HepG2 (cell line): ENCODE results near the gene IFNA14. TPM values are rescaled to one million over a fixed set of nuclear protein-coding genes. Genes with fewer than 3 reads are reported as not detected.
"Not testable (repeated sequence)": the region's sequence is repeated elsewhere in the genome, so short reads cannot be mapped to it uniquely, and the experiment has no call there.

Source experiments
- ATAC-seq: fragments of 200-7000 bp; cut with Tn5 transposase; 3 replicates; pipeline ENCODE4 v1.9.1; 2020; ENCODE audit warnings: mild to moderate bottlenecking, moderate library complexity
- BruUV-seq: library from RNA; stranded (reverse); fragments of 400-500 nt; replicated peaks from 2 replicates; lab custom pipeline; 2021; lab: Mats Ljungman, UMichigan
- CTCF ChIA-PET: fragments of 300-600 bp; formaldehyde crosslinking; extraction: SDS; loops from one replicate; lab custom pipeline; 2021; ENCODE audit warnings: low total read pairs, inconsistent platforms, low intra/inter-chr PET ratio; lab: Yijun Ruan, JAX
- POLR2A ChIA-PET: fragments of 350-600 bp; sonication (Branson Sonifier 250); formaldehyde crosslinking; loops from one replicate; lab custom pipeline; 2020; ENCODE audit warnings: antibody characterized with exemption, inconsistent platforms; lab: Yijun Ruan, JAX
- DNase-seq: peaks from one replicate; pipeline ENCODE4 v3.0.0-alpha.2; 2015; ENCODE audit warnings: low spot score
- FAIRE-seq: peaks from 3 replicates; lab custom pipeline; 2011; peaks lifted over from hg19 to GRCh38; lab: Jason Lieb, UNC
- H2AFZ ChIP-seq: one replicate; pipeline ENCODE4 v1.6.1; 2011; ENCODE audit warnings: low read length, inconsistent platforms
- H3K27ac ChIP-seq: fragments of 300-600 bp; 3 replicates; pipeline ENCODE4 v1.8.0; 2011; ENCODE audit warnings: mixed run types, mild to moderate bottlenecking, mixed read lengths, low read length, inconsistent platforms; ENCODE audit not compliant: insufficient read depth; ENCODE audit errors: extremely low read length
- H3K27me3 ChIP-seq, 2 experiments: fragments of 200-600 bp in 1 of 2; 2 replicates in 1 of 2; 3 replicates in 1 of 2; pipeline versions ENCODE4 v1.6.0 to v1.8.0; 2011; ENCODE audit warnings: low read length in 2 of 2, mild to moderate bottlenecking in 2 of 2, moderate library complexity in 2 of 2, inconsistent platforms in 1 of 2; ENCODE audit not compliant: insufficient read depth in 2 of 2, control insufficient read depth in 1 of 2
- H3K36me3 ChIP-seq, 2 experiments: fragments of 200-600 bp in 1 of 2; replicated peaks in 1 of 2; 2 replicates in 1 of 2; 3 replicates in 1 of 2; pipeline versions ENCODE4 v1.5.1 to v1.8.0; 2011; ENCODE audit warnings: low read length in 2 of 2, inconsistent platforms in 1 of 2; ENCODE audit not compliant: insufficient read depth in 2 of 2, control insufficient read depth in 1 of 2
- H3K4me1 ChIP-seq: 2 replicates; pipeline ENCODE4 v1.5.1; 2012; ENCODE audit warnings: low read length, inconsistent platforms; ENCODE audit not compliant: insufficient read depth
- H3K4me2 ChIP-seq: 2 replicates; pipeline ENCODE4 v1.6.0; 2011; ENCODE audit warnings: low read depth, low read length, inconsistent platforms
- H3K4me3 ChIP-seq, 3 experiments: fragments of 200-600 bp in 1 of 3; sonication (generic), shearing (Covaris generic) in 1 of 3; replicated peaks in 1 of 3; 2 replicates each; pipeline ENCODE4 v1.5.1; 2011 to 2016; ENCODE audit warnings: low read length in 3 of 3, inconsistent platforms in 2 of 3, low read depth in 2 of 3, mild to moderate bottlenecking in 2 of 3, control low read depth in 1 of 3, mixed read lengths in 1 of 3; ENCODE audit not compliant: insufficient read depth in 1 of 3
- H3K79me2 ChIP-seq: one replicate; pipeline ENCODE4 v1.6.1; 2011; ENCODE audit warnings: low read length, inconsistent platforms; ENCODE audit not compliant: insufficient read depth
- H3K9ac ChIP-seq: 2 replicates; pipeline ENCODE4 v1.6.0; 2011; ENCODE audit warnings: mild to moderate bottlenecking, low read depth, low read length, inconsistent platforms; ENCODE audit not compliant: insufficient read depth
- H3K9me3 ChIP-seq: 2 replicates; pipeline ENCODE4 v1.5.1; 2012; ENCODE audit warnings: mild to moderate bottlenecking, low read length
- H4K20me1 ChIP-seq: 2 replicates; pipeline ENCODE4 v1.6.0; 2011; ENCODE audit warnings: inconsistent platforms, mild to moderate bottlenecking, low read length, moderate library complexity; ENCODE audit not compliant: insufficient read depth
- ATF7 ChIP-seq, 2 experiments: fragments of 450-650 bp in 1 of 2; sonication (generic) in 1 of 2; formaldehyde crosslinking in 1 of 2; IDR thresholded peaks; 2 replicates each; pipeline versions ENCODE4 v1.4.0 to v1.6.1; 2016 to 2020; ENCODE audit warnings: antibody characterized with exemption in 1 of 2, mild to moderate bottlenecking in 1 of 2, missing genetic modification reagents in 1 of 2
- CTCF ChIP-seq: sonication (generic); formaldehyde crosslinking; IDR thresholded peaks from 2 replicates; pipeline ENCODE4 v1.5.0; 2020; ENCODE audit warnings: mild to moderate bottlenecking, missing genetic modification reagents, moderate library complexity
- HHEX ChIP-seq: IDR thresholded peaks from 2 replicates; pipeline ENCODE4 v1.6.1; 2016; ENCODE audit warnings: control low read depth
- HOXA3 ChIP-seq: sonication (generic); formaldehyde crosslinking; IDR thresholded peaks from 2 replicates; pipeline ENCODE4 v1.5.0; 2020; ENCODE audit warnings: missing genetic modification reagents
- HOXA5 ChIP-seq: sonication (generic); formaldehyde crosslinking; IDR thresholded peaks from 2 replicates; pipeline ENCODE4 v1.4.0; 2020; ENCODE audit warnings: missing genetic modification reagents
- KLF13 ChIP-seq: sonication (generic); formaldehyde crosslinking; IDR thresholded peaks from 2 replicates; pipeline ENCODE4 v1.4.0; 2020; ENCODE audit warnings: mild to moderate bottlenecking, missing genetic modification reagents
- TGIF2 ChIP-seq: IDR thresholded peaks from 2 replicates; pipeline ENCODE4 v1.6.1; 2016; ENCODE audit warnings: control low read depth, missing compliant biosample characterization
- ZNF430 ChIP-seq: sonication (generic); formaldehyde crosslinking; IDR thresholded peaks from 2 replicates; pipeline ENCODE4 v1.9.0; 2021; ENCODE audit warnings: mild to moderate bottlenecking, missing genetic modification reagents
- ZNF451 ChIP-seq: sonication (generic); formaldehyde crosslinking; IDR thresholded peaks from 2 replicates; pipeline ENCODE4 v1.5.0; 2020; ENCODE audit warnings: mild to moderate bottlenecking, missing genetic modification reagents
- ZNF616 ChIP-seq: sonication (generic); formaldehyde crosslinking; IDR thresholded peaks from 2 replicates; pipeline ENCODE4 v1.5.0; 2020; ENCODE audit warnings: low read depth, mild to moderate bottlenecking, missing genetic modification reagents
- ZNF766 ChIP-seq: sonication (generic); formaldehyde crosslinking; IDR thresholded peaks from 2 replicates; pipeline ENCODE4 v1.5.0; 2020; ENCODE audit warnings: missing genetic modification reagents, borderline replicate concordance
- WGBS: methylation state at CpG from one replicate; pipeline ENCODE4 v1.1.6; 2017; ENCODE audit warnings: low lambda C conversion rate; 5-methylcytosine and 5-hydroxymethylcytosine counted together
- in situ Hi-C: cut with HindIII; loops from 2 replicates; pipeline ENCODE4 v1.10.0; 2017; ENCODE audit warnings: low pct_unique_long_range_greater_than_20kb; ENCODE audit not compliant: extremely low pct_ligation_motif_present
- intact Hi-C: fragments of 100-400 bp; cut with micrococcal nuclease; formaldehyde crosslinking; loops from one replicate; pipeline ENCODE4 v1.10.0; 2022; ENCODE audit not compliant: unreplicated experiment
- polyA plus RNA-seq, 8 experiments: library from polyadenylated mRNA; depleted of rRNA in 3 of 8; stranded (reverse) in 7 of 8; unstranded in 1 of 8; fragments of >200 nt; fragmentation: Illumina TruSeq in 4 of 8; extraction: Trizol in 4 of 8; gene quantifications; 2 replicates each; pipeline versions ENCODE4 v1.2.1 to v1.2.3, GENCODE V29; 2011 to 2016; ENCODE audit warnings: low read depth in 4 of 8, missing spikeins in 1 of 8, mixed read lengths in 1 of 8; ENCODE audit not compliant: insufficient read depth in 1 of 8
- total RNA-seq, 5 experiments: library from RNA; depleted of rRNA; stranded (reverse); fragments of >200 nt; fragmentation: Illumina TruSeq; extraction: Trizol; gene quantifications; 2 replicates each; pipeline ENCODE4 v1.2.3, GENCODE V29; 2016; ENCODE audit warnings: low read depth in 1 of 5
- TF ChIP-seq, protein P1 (sequence below): sonication (generic); formaldehyde crosslinking; IDR thresholded peaks from 2 replicates; pipeline ENCODE4 v1.8.1; 2022; ENCODE audit warnings: low read depth, mild to moderate bottlenecking, missing genetic modification reagents

Gene IFNA14
- total and polyA plus RNA-seq, 2 of the 13 experiments (the other 11 are each of a cell fraction or from before 2014, with no cell fraction given), result not detected

DNA sequence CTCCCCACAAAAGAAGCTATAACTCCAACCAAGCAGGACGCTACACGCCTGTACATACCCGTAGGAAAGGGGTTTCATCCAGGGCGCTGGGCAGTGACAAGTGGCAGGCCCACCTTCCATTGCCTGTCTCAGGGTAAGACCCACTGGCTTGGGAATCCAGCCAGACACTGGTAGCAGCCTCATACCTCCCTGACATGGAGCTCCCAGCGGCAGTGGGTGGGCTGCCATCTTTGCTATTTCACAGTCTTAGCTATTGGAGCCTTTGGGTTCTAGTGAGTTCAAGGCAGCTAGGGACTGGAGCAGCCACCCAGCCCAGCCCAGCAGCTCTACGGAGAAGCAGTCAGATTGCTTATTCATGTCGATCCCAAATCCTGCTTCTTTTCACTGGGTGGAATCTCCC is 29.5 kb downstream of the IFNA14 start (continued):
- TF ChIP-seq HOXA3 (CRISPR knock-in tag), result no peak
- no peak for TF ChIP-seq HOXA5

DNA sequence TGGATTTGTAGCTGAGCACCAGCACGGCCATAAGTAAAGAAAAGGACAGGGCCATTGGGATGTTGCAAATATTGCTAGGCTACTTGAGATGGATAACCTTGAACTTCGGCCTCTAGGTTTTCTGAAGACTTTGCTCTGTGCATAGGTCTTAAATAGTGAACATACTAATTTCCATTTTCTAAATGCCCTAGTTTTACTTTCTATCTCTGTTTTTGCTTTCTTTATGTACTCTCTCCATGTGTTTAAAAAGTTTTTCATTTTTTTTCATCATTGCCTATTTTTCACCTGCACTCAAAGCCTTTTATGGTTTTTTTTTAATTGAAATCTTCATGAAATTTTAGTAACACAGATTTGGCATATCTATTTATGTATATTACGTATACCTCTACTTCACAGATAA is 32.8 kb downstream of the IFNA14 start, which contains the start of gene IFNA10:
TSS of gene IFNA10 (minus strand) at position 101 of the 400 bp plus-strand sequence. CDS start at position 55, 46 bp downstream.
- H3K36me3 ChIP-seq, H2AFZ ChIP-seq, H3K9ac ChIP-seq, intact Hi-C loops, H3K27me3 ChIP-seq, H3K27ac ChIP-seq, DNase-seq, H3K79me2 ChIP-seq, BruUV-seq, FAIRE-seq, H4K20me1 ChIP-seq, ATAC-seq, H3K4me3 ChIP-seq, H3K4me1 ChIP-seq, H3K9me3 ChIP-seq, in situ Hi-C loops, CTCF ChIA-PET, POLR2A ChIA-PET, H3K4me2 ChIP-seq: not testable (repeated sequence)
- WGBS, result 11% methylated on average over 3 of the region's 3 CpGs

- Histone ChIP-seq H2AFZ (no peak overlapping the region), H3K36me3 (no peaks in the 10 kb centered on the region), H3K9ac (no peak overlapping the region), H3K4me2 (no peak overlapping the region), H3K27ac (no peak overlapping the region), H3K27me3 (no peaks in the 10 kb centered on the region), H3K4me1 (no peaks in the 10 kb centered on the region), H3K4me3 (no peak overlapping the region), H3K9me3 (no peaks in the 10 kb centered on the region), H4K20me1 (no peaks in the 10 kb centered on the region), H3K79me2 (no peaks in the 10 kb centered on the region)
- ChIA-PET POLR2A (no interaction called here), CTCF (no interaction called here)
- DNase-seq, result no peak
- no TSS peak for BruUV-seq
- no peak for FAIRE-seq
- intact Hi-C loops (no loop called here), in situ Hi-C loops (no loop called here)
- no peak for ATAC-seq
- no peak for TF ChIP-seq ZNF451 (CRISPR knock-in tag)
- no peak for TF ChIP-seq ZNF616
- no peak for TF ChIP-seq ZNF766 (CRISPR knock-in tag)
- no peak for TF ChIP-seq TGIF2 (CRISPR knock-in tag)
- no peak for TF ChIP-seq ATF7 (IDR thresholded peaks at IDR 0.05)
- no peak for TF ChIP-seq ATF7 (CRISPR knock-in tag; IDR thresholded peaks at IDR 0.05)
- no peak for TF ChIP-seq KLF13 (CRISPR knock-in tag)
- TF ChIP-seq HHEX (CRISPR knock-in tag), result no peak
- TF ChIP-seq, protein P1, sequence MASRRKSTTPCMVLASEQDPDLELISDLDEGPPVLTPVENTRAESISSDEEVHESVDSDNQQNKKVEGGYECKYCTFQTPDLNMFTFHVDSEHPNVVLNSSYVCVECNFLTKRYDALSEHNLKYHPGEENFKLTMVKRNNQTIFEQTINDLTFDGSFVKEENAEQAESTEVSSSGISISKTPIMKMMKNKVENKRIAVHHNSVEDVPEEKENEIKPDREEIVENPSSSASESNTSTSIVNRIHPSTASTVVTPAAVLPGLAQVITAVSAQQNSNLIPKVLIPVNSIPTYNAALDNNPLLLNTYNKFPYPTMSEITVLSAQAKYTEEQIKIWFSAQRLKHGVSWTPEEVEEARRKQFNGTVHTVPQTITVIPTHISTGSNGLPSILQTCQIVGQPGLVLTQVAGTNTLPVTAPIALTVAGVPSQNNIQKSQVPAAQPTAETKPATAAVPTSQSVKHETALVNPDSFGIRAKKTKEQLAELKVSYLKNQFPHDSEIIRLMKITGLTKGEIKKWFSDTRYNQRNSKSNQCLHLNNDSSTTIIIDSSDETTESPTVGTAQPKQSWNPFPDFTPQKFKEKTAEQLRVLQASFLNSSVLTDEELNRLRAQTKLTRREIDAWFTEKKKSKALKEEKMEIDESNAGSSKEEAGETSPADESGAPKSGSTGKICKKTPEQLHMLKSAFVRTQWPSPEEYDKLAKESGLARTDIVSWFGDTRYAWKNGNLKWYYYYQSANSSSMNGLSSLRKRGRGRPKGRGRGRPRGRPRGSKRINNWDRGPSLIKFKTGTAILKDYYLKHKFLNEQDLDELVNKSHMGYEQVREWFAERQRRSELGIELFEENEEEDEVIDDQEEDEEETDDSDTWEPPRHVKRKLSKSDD, result no peak
- no peak for TF ChIP-seq CTCF (CRISPR knock-in tag)
- no peak for TF ChIP-seq ZNF430
Measured at GRCh38 chr9:21205204-21205603, 34.6 kb downstream of the IFNA14 start.
